GM19099 (cell line): Measurements from ENCODE around the gene CACNA2D3.

ENCODE experiments used
- POLR2A ChIP-seq: IDR thresholded peaks from 3 replicates; pipeline ENCODE4 v1.6.1; 2011; ENCODE audit warnings: low read depth; ENCODE audit not compliant: insufficient read length; ENCODE audit errors: extremely low read depth

The CACNA2D3 gene

GRCh38 chr3:54122324-54123002 lies at the start of gene CACNA2D3:
CACNA2D3 (plus strand) TSS chr3:54122552.
- TF ChIP-seq POLR2A: no peak

GRCh38 chr3:54073386-54073785 lies 49.0 kb upstream of the CACNA2D3 start:
- no peak for TF ChIP-seq POLR2A

- no peak for TF ChIP-seq POLR2A
Measured at GRCh38 chr3:54079314-54079713, 43.0 kb upstream of the CACNA2D3 start.

GRCh38 chr3:54079730-54080325 lies 42.5 kb upstream of the CACNA2D3 start:
- TF ChIP-seq POLR2A: no peak

GRCh38 chr3:54083921-54084320 lies 38.4 kb upstream of the CACNA2D3 start:
- no peak for TF ChIP-seq POLR2A

GRCh38 chr3:54085936-54086335 lies 36.4 kb upstream of the CACNA2D3 start:
- TF ChIP-seq POLR2A: no peak

GRCh38 chr3:54086652-54087405 lies 35.5 kb upstream of the CACNA2D3 start:
- TF ChIP-seq POLR2A: no peak

- no peak for TF ChIP-seq POLR2A
Measured at GRCh38 chr3:54087581-54088410, 34.6 kb upstream of the CACNA2D3 start.

- TF ChIP-seq POLR2A: no peak
Measured at GRCh38 chr3:54093491-54094248, 28.7 kb upstream of the CACNA2D3 start.

GRCh38 chr3:54094926-54095325 lies 27.4 kb upstream of the CACNA2D3 start:
- TF ChIP-seq POLR2A: no peak

GRCh38 chr3:54099381-54099780 lies 23.0 kb upstream of the CACNA2D3 start:
- TF ChIP-seq POLR2A: no peak

- no peak for TF ChIP-seq POLR2A
Measured at GRCh38 chr3:54104084-54104483, 18.3 kb upstream of the CACNA2D3 start.

- no peak for TF ChIP-seq POLR2A
Measured at GRCh38 chr3:54120657-54121413, 1.5 kb upstream of the CACNA2D3 start.
